Tibial nerve (tissue), 4 donors: ENCODE data around the gene VGLL3.

ENCODE experiments used
- CTCF ChIP-seq, 5 experiments: fragments of 200-600 bp in 3 of 5; fragments of 450-650 bp in 2 of 5; sonication (generic) in 3 of 5; IDR thresholded peaks; one replicate each; pipeline ENCODE4 v1.5.1; 2016 to 2019; ENCODE audit warnings: antibody characterized with exemption in 5 of 5, mild to moderate bottlenecking in 3 of 5, moderate library complexity in 2 of 5
- EP300 ChIP-seq, 2 donors: sonication (generic); formaldehyde crosslinking; IDR thresholded peaks; one replicate each; pipeline ENCODE4 v1.6.1; 2017; ENCODE audit warnings: antibody characterized with exemption in 2 of 2, mild to moderate bottlenecking in 1 of 2
- POLR2A ChIP-seq, 2 donors: fragments of 450-650 bp; IDR thresholded peaks; one replicate each; pipeline ENCODE4 v1.6.1; 2017; ENCODE audit warnings: antibody characterized with exemption in 2 of 2, mild to moderate bottlenecking in 2 of 2, moderate library complexity in 2 of 2

GRCh38 chr3:86923071-86923491, 67.9 kb downstream of the VGLL3 start:
- TF ChIP-seq CTCF (IDR thresholded peaks at IDR 0.05) = no peak
- no peak for TF ChIP-seq EP300 (IDR thresholded peaks at IDR 0.05)
- TF ChIP-seq POLR2A (IDR thresholded peaks at IDR 0.05) = no peak
